IMR-90 (cell line): Measurements from ENCODE around the gene PTRHD1.

Source experiments
- BHLHE40 ChIP-seq: fragments of 150-350 bp; IDR thresholded peaks from 2 replicates; pipeline ENCODE4 v1.6.1; 2016; ENCODE audit warnings: mild to moderate bottlenecking, low read depth, low read length
- CTCF ChIP-seq: conservative IDR thresholded peaks from 2 replicates; pipeline ENCODE4 v1.5.1; 2012; ENCODE audit warnings: mild to moderate bottlenecking, low read depth, low read length, improper control_type of control experiment
- MAFK ChIP-seq: IDR thresholded peaks from 2 replicates; pipeline ENCODE4 v1.6.1; 2012; ENCODE audit warnings: low read depth, low read length, improper control_type of control experiment
- MAZ ChIP-seq: IDR thresholded peaks from 2 replicates; pipeline ENCODE4 v1.6.1; 2012; ENCODE audit warnings: low read depth, mild to moderate bottlenecking, low read length, improper control_type of control experiment, moderate library complexity, borderline replicate concordance
- POLR2A ChIP-seq: IDR thresholded peaks from 2 replicates; pipeline ENCODE4 v1.6.1; 2012; ENCODE audit warnings: mild to moderate bottlenecking, low read depth, low read length

DNA sequence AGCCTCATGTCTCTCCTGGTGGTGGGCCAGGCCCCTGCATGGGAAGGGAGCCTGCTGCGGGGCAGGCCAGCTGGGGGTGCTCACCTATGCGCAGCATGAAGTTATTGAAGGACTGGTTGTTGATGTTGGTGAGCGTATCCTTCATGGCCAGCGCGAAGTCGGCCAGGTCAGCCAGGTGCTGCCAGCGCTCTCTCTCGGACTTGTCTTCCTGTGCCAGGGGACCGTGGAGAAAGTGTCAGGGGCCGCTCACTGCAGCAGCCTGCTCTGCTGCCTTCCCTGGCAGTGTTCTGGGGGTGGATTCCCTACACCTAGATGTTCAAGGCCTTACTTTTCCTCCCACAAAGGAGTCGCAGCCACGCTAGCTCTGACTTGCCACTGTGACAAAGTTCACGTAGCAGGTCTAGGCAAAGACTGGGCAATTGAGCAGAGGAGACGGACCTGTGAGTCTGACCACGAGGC lies 28.3 kb upstream of the PTRHD1 start:
- TF ChIP-seq POLR2A (no peak), CTCF (no peak), MAFK (no peak), MAZ (no peak), BHLHE40 (no peak)
